CD4-positive, alpha-beta memory T cell (primary cell): ENCODE measurements around the gene MARS1. TPM values are rescaled to one million over a fixed set of nuclear protein-coding genes. Genes with fewer than 3 reads are reported as not detected.

Experiments
- CTCF ChIA-PET: fragments of 350-600 bp; sonication (Branson Sonifier 250); formaldehyde crosslinking; loops from one replicate; lab custom pipeline; 2021; ENCODE audit warnings: inconsistent platforms; ENCODE audit not compliant: partially characterized antibody; lab: Charles Lee
- POLR2A ChIA-PET: fragments of 350-600 bp; sonication (Branson Sonifier 250); formaldehyde crosslinking; loops from one replicate; lab custom pipeline; 2021; ENCODE audit not compliant: partially characterized antibody; lab: Charles Lee
- DNase-seq, 5 donors: peaks; one replicate each; pipeline versions ENCODE4 v3.0.0 to v3.0.0-alpha.2; 2020 to 2022; ENCODE audit warnings: mixed read lengths in 1 of 5
- H3K27ac ChIP-seq: one replicate; pipeline ENCODE4 v1.7.0; 2013; ENCODE audit warnings: low read depth, low read length
- H3K27me3 ChIP-seq: 2 replicates; pipeline ENCODE4 v1.7.0; 2013; ENCODE audit warnings: mild to moderate bottlenecking, low read length, moderate library complexity; ENCODE audit not compliant: insufficient read depth
- H3K36me3 ChIP-seq: 2 replicates; pipeline ENCODE4 v1.7.0; 2013; ENCODE audit warnings: mild to moderate bottlenecking, low read length, moderate library complexity; ENCODE audit not compliant: insufficient read depth
- H3K4me1 ChIP-seq: 2 replicates; pipeline ENCODE4 v1.7.0; 2013; ENCODE audit warnings: mild to moderate bottlenecking, low read length, moderate library complexity; ENCODE audit not compliant: insufficient read depth
- H3K4me3 ChIP-seq, 2 donors: one replicate each; pipeline ENCODE4 v1.7.0; 2013; ENCODE audit warnings: low read length in 2 of 2, mild to moderate bottlenecking in 1 of 2
- H3K9me3 ChIP-seq, 2 donors: one replicate each; pipeline ENCODE4 v1.7.0; 2013; ENCODE audit warnings: low read length in 2 of 2, control low read depth in 1 of 2; ENCODE audit not compliant: control insufficient read depth in 1 of 2
- H3K27ac Mint-ChIP-seq, 7 donors: one replicate each; pipeline ENCODE4 v1.8.0; 2020 to 2021; ENCODE audit warnings: mixed read lengths in 7 of 7, mild to moderate bottlenecking in 6 of 7, inconsistent platforms in 3 of 7, moderate library complexity in 3 of 7
- H3K27me3 Mint-ChIP-seq, 2 donors: one replicate each; pipeline ENCODE4 v1.8.0; 2020 to 2021; ENCODE audit warnings: mixed read lengths in 2 of 2
- H3K36me3 Mint-ChIP-seq, 2 donors: one replicate each; pipeline ENCODE4 v1.8.0; 2020 to 2021; ENCODE audit warnings: mixed read lengths in 2 of 2, inconsistent platforms in 1 of 2, mild to moderate bottlenecking in 1 of 2
- H3K4me1 Mint-ChIP-seq, 4 donors: one replicate each; pipeline ENCODE4 v1.8.0; 2020 to 2021; ENCODE audit warnings: mixed read lengths in 4 of 4, mild to moderate bottlenecking in 1 of 4
- H3K4me3 Mint-ChIP-seq, 8 donors: one replicate each; pipeline ENCODE4 v1.8.0; 2020 to 2021; ENCODE audit warnings: mixed read lengths in 8 of 8, mild to moderate bottlenecking in 7 of 8, moderate library complexity in 6 of 8, inconsistent platforms in 3 of 8
- H3K9me3 Mint-ChIP-seq, 8 donors: one replicate each; pipeline ENCODE4 v1.8.0; 2020 to 2021; ENCODE audit warnings: mixed read lengths in 8 of 8, mild to moderate bottlenecking in 5 of 8, inconsistent platforms in 3 of 8, moderate library complexity in 1 of 8
- intact Hi-C: fragments of 100-400 bp; cut with micrococcal nuclease; formaldehyde crosslinking; loops from one replicate; pipeline ENCODE4 v1.15.1; 2023
- polyA plus RNA-seq, 2 donors: library from polyadenylated mRNA; unstranded; fragments of 300-500 nt; fragmentation: Illumina TruSeq; gene quantifications; one replicate each; pipeline ENCODE4 v1.2.3, GENCODE V29; 2021
- total RNA-seq, 2 experiments: library from RNA; stranded (reverse); gene quantifications; one replicate each; pipeline ENCODE4 v1.2.3, GENCODE V29; 2021

MARS1 gene
- total and polyA plus RNA-seq, 4 experiments from 2014 or later: 84.8 to 242 (median 169) TPM

DNA sequence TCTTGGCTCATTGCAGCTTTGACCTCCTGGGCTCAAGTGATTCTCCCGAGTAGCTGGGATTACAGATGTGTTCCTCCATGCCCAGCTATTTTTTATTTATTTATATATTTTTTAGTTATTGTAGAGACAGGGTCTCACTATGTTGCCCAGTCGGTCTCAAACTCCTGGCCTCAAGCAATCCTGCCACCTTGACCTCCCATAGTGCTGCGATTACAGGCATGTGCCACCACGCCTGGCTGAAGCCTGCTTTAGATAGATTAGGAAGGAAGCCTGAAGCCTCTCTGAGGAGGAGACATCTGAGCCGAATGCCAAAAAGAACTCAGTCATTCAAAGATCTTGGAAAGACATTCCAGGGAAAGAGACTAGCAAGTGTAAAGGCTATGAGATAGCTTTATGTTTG, 43.1 kb upstream of the MARS1 start:
- ChIA-PET CTCF (interaction anchor here (1.3 to 8.3 kb wide), 3 partner anchors 11 to 17 kb away, joined by 3 to 43 read pairs (median 7); partner anchors contain the start of genes GLI1 and INHBE), POLR2A (no interaction called here)
- Histone ChIP-seq H3K4me1 (no peaks in the 10 kb centered on the region), H3K4me3 (no peak overlapping the region), H3K9me3 (no peaks in the 10 kb centered on the region), H3K27me3 (no peaks in the 10 kb centered on the region), H3K27ac (no peak overlapping the region), H3K36me3 (no peaks in the 10 kb centered on the region)
- H3K4me3 Mint-ChIP-seq: no peak overlapping the region
- DNase-seq: no peak
- H3K4me1 Mint-ChIP-seq: peaks cover 0 to 2% (median 0%) of the 10 kb centered on the region in 4 donors
- H3K27me3 Mint-ChIP-seq: peaks cover 5 to 7% of the 10 kb centered on the region in 2 donors
- intact Hi-C loops: no loop called here
- peaks cover 6 to 7% of the 10 kb centered on the region in 2 donors for H3K36me3 Mint-ChIP-seq
- peak overlapping the region in 1 of 7 donors; percentile 18 for H3K27ac Mint-ChIP-seq
- H3K9me3 Mint-ChIP-seq: peaks cover 1 to 16% (median 10%) of the 10 kb centered on the region in 8 donors

DNA sequence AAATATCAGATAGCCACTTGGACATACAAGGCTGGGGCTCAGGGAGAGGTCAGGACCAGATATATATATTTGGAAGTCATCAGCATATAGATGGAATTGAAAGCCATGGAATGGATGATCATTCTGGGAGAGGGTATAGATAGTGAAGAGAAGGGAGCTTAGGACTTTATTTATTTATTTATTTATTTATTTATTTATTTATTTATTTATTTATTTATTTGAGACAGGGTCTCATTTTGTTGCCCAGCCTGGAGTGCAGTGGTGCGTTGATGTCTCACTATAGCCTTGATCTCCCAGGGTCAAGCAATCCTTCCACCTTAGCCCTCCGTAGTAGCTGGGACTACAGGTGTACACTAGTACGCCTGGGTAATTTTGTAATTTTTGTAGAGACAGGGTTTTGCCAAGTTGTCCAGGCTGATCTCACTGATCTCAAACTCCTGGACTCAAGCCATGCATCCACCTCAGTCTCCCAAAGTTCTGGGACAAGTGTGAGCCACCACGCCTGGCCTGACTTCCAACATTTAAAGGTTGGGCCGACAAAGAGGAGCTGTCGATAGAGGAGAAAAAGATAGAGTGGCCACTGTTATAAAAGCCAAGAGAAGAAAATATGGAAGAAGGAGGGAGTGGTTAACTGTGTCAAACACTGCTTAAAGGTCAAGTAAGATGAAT, 41.4 kb upstream of the MARS1 start:
- H3K27ac Mint-ChIP-seq: no peak overlapping the region
- no peaks in the 10 kb centered on the region for H3K9me3 ChIP-seq
- intact Hi-C loops: no loop called here
- no peaks in the 10 kb centered on the region for H3K27me3 ChIP-seq
- H3K27me3 Mint-ChIP-seq: peaks cover 4 to 5% of the 10 kb centered on the region in 2 donors
- peaks cover 0 to 2% (median 0%) of the 10 kb centered on the region in 4 donors for H3K4me1 Mint-ChIP-seq
- H3K9me3 Mint-ChIP-seq: peaks cover 1 to 12% (median 8%) of the 10 kb centered on the region in 8 donors
- H3K4me1 ChIP-seq: no peaks in the 10 kb centered on the region
- POLR2A ChIA-PET: no interaction called here
- no peaks in the 10 kb centered on the region for H3K36me3 ChIP-seq
- CTCF ChIA-PET: interaction anchor here (8.3 kb wide), 1 partner anchor 12 kb away, joined by 43 read pairs; the partner anchor contains the start of gene GLI1
- DNase-seq: no peak
- no peak overlapping the region for H3K27ac ChIP-seq
- H3K4me3 ChIP-seq: no peak overlapping the region
- no peak overlapping the region for H3K4me3 Mint-ChIP-seq
- peaks cover 4 to 6% of the 10 kb centered on the region in 2 donors for H3K36me3 Mint-ChIP-seq

DNA sequence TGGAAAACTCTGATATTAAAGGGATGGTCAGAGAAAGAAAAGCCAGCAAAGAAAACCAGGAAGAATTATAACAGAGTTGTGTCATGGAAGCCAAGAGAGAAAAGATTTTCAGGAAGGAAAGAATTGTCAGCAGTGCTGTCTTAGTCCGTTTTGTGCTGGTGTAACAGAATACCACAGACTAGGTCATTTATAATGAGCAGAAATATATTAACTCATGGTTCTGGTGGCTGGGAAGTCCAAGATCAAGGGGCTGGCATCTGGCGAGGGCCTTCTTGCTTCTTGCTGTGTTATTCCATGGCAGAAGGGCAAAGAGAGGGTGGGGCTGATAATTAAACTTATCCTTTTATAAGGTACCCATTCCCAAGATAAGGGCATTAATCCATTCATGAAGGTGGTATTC, 39.2 kb upstream of the MARS1 start:
- peaks cover 0 to 2% (median 0%) of the 10 kb centered on the region in 4 donors for H3K4me1 Mint-ChIP-seq
- no peaks in the 10 kb centered on the region for H3K9me3 Mint-ChIP-seq

DNA sequence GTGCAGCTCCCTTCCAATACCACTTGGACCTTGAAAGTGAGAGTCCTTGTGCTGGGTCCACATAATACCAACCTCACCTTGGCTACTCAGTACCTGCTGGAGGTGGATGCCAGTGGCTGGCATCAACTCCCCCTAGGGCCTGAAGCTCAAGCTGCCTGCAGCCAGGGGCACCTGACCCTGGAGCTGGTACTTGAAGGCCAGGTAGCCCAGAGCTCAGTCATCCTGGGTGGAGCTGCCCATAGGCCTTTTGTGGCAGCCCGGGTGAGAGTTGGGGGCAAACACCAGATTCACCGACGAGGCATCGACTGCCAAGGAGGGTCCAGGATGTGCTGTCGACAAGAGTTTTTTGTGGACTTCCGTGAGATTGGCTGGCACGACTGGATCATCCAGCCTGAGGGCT, 38.5 kb upstream of the MARS1 start:
- H3K36me3 Mint-ChIP-seq: no peaks in the 10 kb centered on the region
- H3K4me3 Mint-ChIP-seq: no peak overlapping the region
- DNase-seq: no peak
- POLR2A ChIA-PET: no interaction called here
- intact Hi-C loops: no loop called here
- Histone ChIP-seq H3K4me3 (no peak overlapping the region), H3K36me3 (no peaks in the 10 kb centered on the region), H3K27ac (no peak overlapping the region), H3K9me3 (no peaks in the 10 kb centered on the region), H3K27me3 (no peaks in the 10 kb centered on the region), H3K4me1 (no peaks in the 10 kb centered on the region)
- CTCF ChIA-PET: interaction anchor here (1.9 to 8.3 kb wide), 2 partner anchors 10 to 13 kb away, joined by 4 to 43 read pairs; partner anchors contain the start of gene GLI1
- H3K4me1 Mint-ChIP-seq: peaks cover 0 to 2% (median 0%) of the 10 kb centered on the region in 4 donors
- peaks cover 2 to 3% of the 10 kb centered on the region in 2 donors for H3K27me3 Mint-ChIP-seq
- no peak overlapping the region for H3K27ac Mint-ChIP-seq
- H3K9me3 Mint-ChIP-seq: no peaks in the 10 kb centered on the region

More for the DNA sequence above, 39.2 kb upstream of the MARS1 start:
- Histone ChIP-seq H3K36me3 (no peaks in the 10 kb centered on the region), H3K27ac (no peak overlapping the region), H3K9me3 (no peaks in the 10 kb centered on the region), H3K27me3 (no peaks in the 10 kb centered on the region), H3K4me3 (no peak overlapping the region), H3K4me1 (no peaks in the 10 kb centered on the region)
- intact Hi-C loops: no loop called here
- H3K27me3 Mint-ChIP-seq: peaks cover 2 to 3% of the 10 kb centered on the region in 2 donors
- ChIA-PET CTCF (interaction anchor here (1.9 to 8.3 kb wide), 2 partner anchors 10 to 14 kb away, joined by 4 to 43 read pairs; partner anchors contain the start of gene GLI1), POLR2A (no interaction called here)
- H3K27ac Mint-ChIP-seq: no peak overlapping the region
- H3K36me3 Mint-ChIP-seq: no peaks in the 10 kb centered on the region
- H3K4me3 Mint-ChIP-seq: no peak overlapping the region
- no peak for DNase-seq

DNA sequence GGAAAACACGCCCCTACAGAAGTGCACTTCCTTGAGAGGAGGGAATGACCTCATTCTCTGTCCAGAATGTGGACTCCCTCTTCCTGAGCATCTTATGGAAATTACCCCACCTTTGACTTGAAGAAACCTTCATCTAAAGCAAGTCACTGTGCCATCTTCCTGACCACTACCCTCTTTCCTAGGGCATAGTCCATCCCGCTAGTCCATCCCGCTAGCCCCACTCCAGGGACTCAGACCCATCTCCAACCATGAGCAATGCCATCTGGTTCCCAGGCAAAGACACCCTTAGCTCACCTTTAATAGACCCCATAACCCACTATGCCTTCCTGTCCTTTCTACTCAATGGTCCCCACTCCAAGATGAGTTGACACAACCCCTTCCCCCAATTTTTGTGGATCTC, 37.8 kb upstream of the MARS1 start:
- no peaks in the 10 kb centered on the region for H3K36me3 ChIP-seq
- intact Hi-C loops: loop anchor here (10.0 kb wide), 1 partner anchor 245 kb away; the partner anchor contains the start of gene OS9
- H3K27ac ChIP-seq: no peak overlapping the region
- Mint-ChIP-seq H3K27me3 (peaks cover 2 to 3% of the 10 kb centered on the region in 2 donors), H3K27ac (no peak overlapping the region), H3K36me3 (no peaks in the 10 kb centered on the region), H3K9me3 (no peaks in the 10 kb centered on the region), H3K4me1 (no peaks in the 10 kb centered on the region), H3K4me3 (no peak overlapping the region)
- CTCF ChIA-PET: interaction anchor here (1.7 to 8.3 kb wide), 3 partner anchors 9 to 185 kb away, joined by 5 to 43 read pairs (median 43); partner anchors contain the start of gene GLI1
- no peak overlapping the region for H3K4me3 ChIP-seq
- no peak for DNase-seq
- no peaks in the 10 kb centered on the region for H3K4me1 ChIP-seq
- POLR2A ChIA-PET: no interaction called here
- H3K9me3 ChIP-seq: no peaks in the 10 kb centered on the region
- no peaks in the 10 kb centered on the region for H3K27me3 ChIP-seq

DNA sequence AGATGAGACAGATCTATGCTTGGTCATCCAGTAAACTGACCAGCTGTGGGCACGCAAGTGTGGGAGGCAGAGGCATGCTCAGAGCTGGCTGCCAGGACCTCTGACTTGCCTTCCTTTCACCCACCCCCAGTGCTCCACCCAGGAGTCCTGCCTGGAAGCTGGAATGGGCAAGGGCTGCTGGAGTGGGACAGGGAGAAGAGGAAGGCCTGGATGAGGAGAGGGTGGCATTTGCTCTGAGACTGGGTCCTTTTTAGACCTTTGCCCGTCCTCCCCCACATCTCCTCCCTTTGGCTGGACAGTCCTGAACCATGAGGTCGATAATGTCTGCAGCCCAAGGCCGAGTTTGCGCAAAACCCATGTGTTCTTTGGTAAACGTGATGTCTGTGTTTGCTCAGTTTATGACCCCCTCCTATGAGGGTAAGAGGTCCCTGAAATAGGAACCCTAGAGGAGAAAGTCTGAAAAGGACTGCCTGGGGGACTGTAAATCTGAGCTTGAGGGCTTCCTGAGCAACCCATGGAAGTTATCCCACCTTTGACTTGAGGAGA, 36.6 kb upstream of the MARS1 start:
- CTCF ChIA-PET: interaction anchor here (1.5 to 8.3 kb wide), 7 partner anchors 8 to 212 kb away, joined by 3 to 43 read pairs (median 8); partner anchors contain the start of gene GLI1
- POLR2A ChIA-PET: interaction anchor here (1.5 kb wide), 1 partner anchor 12 kb away, joined by 3 read pairs; no protein-coding TSS in a partner anchor
- Mint-ChIP-seq H3K4me3 (no peak overlapping the region), H3K4me1 (peaks cover 3 to 7% (median 5%) of the 10 kb centered on the region in 4 donors), H3K9me3 (no peaks in the 10 kb centered on the region), H3K27me3 (peaks cover 2 to 6% of the 10 kb centered on the region in 2 donors), H3K36me3 (no peaks in the 10 kb centered on the region), H3K27ac (no peak overlapping the region)
- Histone ChIP-seq H3K36me3 (no peaks in the 10 kb centered on the region), H3K4me3 (no peak overlapping the region), H3K9me3 (no peaks in the 10 kb centered on the region), H3K27ac (no peak overlapping the region), H3K4me1 (peaks cover 4% of the 10 kb centered on the region), H3K27me3 (no peaks in the 10 kb centered on the region)
- intact Hi-C loops: loop anchor here (10.0 kb wide), 1 partner anchor 243 kb away; the partner anchor contains the start of gene OS9
- no peak for DNase-seq
